AG04449 (cell line): ENCODE results near the gene AGAP3.

Experiments
- CTCF ChIA-PET: fragments of 350-600 bp; formaldehyde crosslinking; extraction: SDS; loops from one replicate; lab custom pipeline; 2021; ENCODE audit warnings: antibody characterized with exemption; lab: Yijun Ruan, JAX
- POLR2A ChIA-PET: fragments of 400-600, 350-600 bp; formaldehyde crosslinking; extraction: SDS; loops from one replicate; lab custom pipeline; 2020; ENCODE audit warnings: antibody characterized with exemption, inconsistent platforms; lab: Yijun Ruan, JAX
- DNase-seq: peaks from one replicate; pipeline ENCODE4 v3.0.0-alpha.2; 2010; ENCODE audit warnings: low read depth, low spot score
- H3K4me3 ChIP-seq: 2 replicates; pipeline ENCODE4 v1.5.1; 2011; ENCODE audit warnings: low read depth, mild to moderate bottlenecking, control low read depth, low read length
- CTCF ChIP-seq: IDR thresholded peaks from one replicate; pipeline ENCODE4 v1.5.1; 2011; ENCODE audit warnings: mild to moderate bottlenecking, moderate library complexity, low read length, control low read depth, inconsistent platforms; ENCODE audit not compliant: insufficient read depth; ENCODE audit errors: missing control alignments

AGAP3 gene

GRCh38 chr7:151048911-151049463 is 37.3 kb upstream of the AGAP3 start:
- CTCF ChIA-PET, result interaction anchor here (1.9 kb wide), 1 partner anchor 31 kb away, joined by 5 read pairs; no protein-coding TSS in a partner anchor
- POLR2A ChIA-PET, result no interaction called here
- no peak overlapping the region for H3K4me3 ChIP-seq
- DNase-seq, result no peak
- TF ChIP-seq CTCF, result no peak

GRCh38 chr7:151051108-151051507 is 35.2 kb upstream of the AGAP3 start:
- ChIA-PET POLR2A (interaction anchor here (0.5 to 2.1 kb wide), 3 partner anchors 12 to 43 kb away, joined by 3 to 7 read pairs (median 3); partner anchors contain the start of gene FASTK), CTCF (interaction anchor here (0.6 to 2.0 kb wide), 5 partner anchors 12 to 60 kb away, joined by 3 to 5 read pairs (median 3); no protein-coding TSS in a partner anchor)
- H3K4me3 ChIP-seq, result no peak overlapping the region
- no peak for TF ChIP-seq CTCF
- DNase-seq, result no peak

- H3K4me3 ChIP-seq, result no peak overlapping the region
- DNase-seq, result no peak
- POLR2A ChIA-PET, result no interaction called here
- CTCF ChIA-PET, result interaction anchor here (1.9 kb wide), 1 partner anchor 58 kb away, joined by 8 read pairs; no protein-coding TSS in a partner anchor
- no peak for TF ChIP-seq CTCF
Measured at GRCh38 chr7:151053096-151053495, 33.2 kb upstream of the AGAP3 start.

GRCh38 chr7:151053751-151054150 is 32.5 kb upstream of the AGAP3 start:
- POLR2A ChIA-PET, result no interaction called here
- CTCF ChIA-PET, result no interaction called here
- TF ChIP-seq CTCF, result no peak
- no peak for DNase-seq
- no peak overlapping the region for H3K4me3 ChIP-seq

- CTCF ChIA-PET, result no interaction called here
Measured at GRCh38 chr7:151056283-151056665, 30.0 kb upstream of the AGAP3 start.

More at GRCh38 chr7:151056283-151056665, 30.0 kb upstream of the AGAP3 start:
- no peak for DNase-seq
- no peak overlapping the region for H3K4me3 ChIP-seq
- TF ChIP-seq CTCF, result no peak
- POLR2A ChIA-PET, result no interaction called here
